ENCODE data around the gene KIAA0513. TPM values are rescaled to one million over a fixed set of nuclear protein-coding genes. Genes with fewer than 3 reads are reported as not detected.

Gene KIAA0513
- total and polyA plus RNA-seq, 9 donors, result 2.8 to 12.8 (median 7.1) TPM

GRCh38 chr16:85142129-85142513 lies 114.5 kb downstream of the KIAA0513 start:
- 84 to 94% (median 88%) methylated on average over 7 of the region's 7 CpGs for WGBS, 3 donors

GRCh38 chr16:85142771-85143211 lies 115.2 kb downstream of the KIAA0513 start:
- TF ChIP-seq CTCF (IDR thresholded peaks at IDR 0.05), result no peak
- no peak for TF ChIP-seq POLR2A (IDR thresholded peaks at IDR 0.05)
- no peak for TF ChIP-seq EP300 (IDR thresholded peaks at IDR 0.05)
- H3K36me3 ChIP-seq, result no peaks in the 10 kb centered on the region
- H3K4me1 ChIP-seq (ENCODE audit: insufficient read depth), result peaks cover 12% of the 10 kb centered on the region
- intact Hi-C loops (cut with DNase I), result no loop called here
- DNase-seq, result peak in 1 of 5 donors; percentile 32
- no peaks in the 10 kb centered on the region for H3K27me3 ChIP-seq
- 79 to 88% (median 84%) methylated on average over 18 to 19 of the region's 19 CpGs for WGBS, 3 donors
- H3K27ac ChIP-seq, result no peak overlapping the region
- no peaks in the 10 kb centered on the region for H3K9me3 ChIP-seq
- H3K4me3 ChIP-seq, result no peak overlapping the region

More at GRCh38 chr16:85142129-85142513, 114.5 kb downstream of the KIAA0513 start:
- no peak overlapping the region for H3K27ac ChIP-seq
- H3K36me3 ChIP-seq, result no peaks in the 10 kb centered on the region
- intact Hi-C loops (cut with DNase I), result no loop called here
- no peak overlapping the region for H3K4me3 ChIP-seq
- H3K4me1 ChIP-seq (ENCODE audit: insufficient read depth), result peaks cover 12% of the 10 kb centered on the region
- TF ChIP-seq CTCF (IDR thresholded peaks at IDR 0.05) (no peak), EP300 (IDR thresholded peaks at IDR 0.05) (no peak), POLR2A (IDR thresholded peaks at IDR 0.05) (no peak)
- H3K9me3 ChIP-seq, result no peaks in the 10 kb centered on the region
- no peak for DNase-seq
- no peaks in the 10 kb centered on the region for H3K27me3 ChIP-seq

Other genes starting within 250 kb of the KIAA0513 start
- 100 to 1,000 TPM in 6 of 7 donors, 10 to 100 TPM in 1; 90.6 to 333 (median 142) TPM for gene CRISPLD2, start 207.8 kb upstream of the KIAA0513 start, total RNA-seq
- gene CRISPLD2, start 207.8 kb upstream of the KIAA0513 start, polyA plus RNA-seq, result 10 to 100 TPM; 53.2 to 63.6 TPM
- 10 to 100 TPM; 28.3 to 39.6 (median 32.7) TPM for gene ZDHHC7, start 16.3 kb upstream of the KIAA0513 start, total RNA-seq
- gene ZDHHC7, start 16.3 kb upstream of the KIAA0513 start, polyA plus RNA-seq, result 10 to 100 TPM; 23.9 to 54.5 TPM
- gene CIBAR2, start 84.7 kb downstream of the KIAA0513 start, total RNA-seq, result 10 to 100 TPM in 1 of 7 donors, 1 to 10 TPM in 4, not detected in 2; 1.1 to 13.0 (median 1.7) TPM
- gene CIBAR2, start 84.7 kb downstream of the KIAA0513 start, polyA plus RNA-seq, result under 1 TPM in 1 of 2 donors, not detected in 1; 0.18 TPM